Measurements from ENCODE around the gene SH3PXD2A.

GRCh38 chr10:103677486-103678177 is 177.7 kb downstream of the SH3PXD2A start:
- TF ChIP-seq CTCF (IDR thresholded peaks at IDR 0.05) (no peak), POLR2A (IDR thresholded peaks at IDR 0.05) (no peak)

All from Peyer's patch (tissue), 4 donors.